ENCODE results near the gene SMIM5.

The SMIM5 gene

DNA sequence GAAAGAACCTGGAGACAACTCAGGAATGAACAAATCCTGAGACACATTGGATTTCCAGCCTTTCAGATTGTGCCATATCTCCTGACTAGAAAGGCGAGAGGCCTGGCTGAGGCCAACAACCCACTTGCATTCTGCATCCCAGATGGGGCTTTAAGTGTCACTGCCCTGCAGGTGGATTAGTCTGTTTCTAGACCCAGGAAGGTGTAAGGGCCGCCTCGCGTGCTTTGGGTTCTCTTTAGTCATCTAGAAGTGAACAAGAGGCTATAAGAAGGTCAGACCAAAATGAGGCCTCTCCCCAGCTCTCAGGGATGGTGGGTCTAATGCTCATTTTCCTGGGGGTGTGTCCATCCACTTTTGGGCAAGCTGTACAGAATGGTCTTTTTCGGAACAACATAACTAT lies 38.8 kb downstream of the SMIM5 start:
- DNase-seq, result no peak

DNA sequence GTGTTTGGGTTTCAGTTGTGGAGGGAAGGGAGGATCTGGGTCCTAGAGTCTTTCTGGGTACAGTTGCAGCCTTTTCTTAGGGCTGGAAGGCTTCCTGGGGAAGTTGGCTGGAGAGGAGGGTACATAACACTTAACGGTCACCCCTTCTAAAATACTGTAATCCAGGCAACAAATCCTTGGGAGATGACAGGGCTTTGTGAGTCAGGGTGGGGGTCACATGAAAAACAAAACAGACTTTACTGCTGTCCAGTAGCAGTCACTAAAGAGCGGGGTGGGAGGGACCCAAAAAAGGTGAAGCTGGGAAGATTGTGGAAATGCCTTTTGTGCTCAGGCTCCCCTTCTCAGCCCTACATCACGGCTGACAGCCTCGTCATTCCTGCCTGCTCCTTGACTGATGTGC lies 40.3 kb downstream of the SMIM5 start:
- DNase-seq, result no peak

DNA sequence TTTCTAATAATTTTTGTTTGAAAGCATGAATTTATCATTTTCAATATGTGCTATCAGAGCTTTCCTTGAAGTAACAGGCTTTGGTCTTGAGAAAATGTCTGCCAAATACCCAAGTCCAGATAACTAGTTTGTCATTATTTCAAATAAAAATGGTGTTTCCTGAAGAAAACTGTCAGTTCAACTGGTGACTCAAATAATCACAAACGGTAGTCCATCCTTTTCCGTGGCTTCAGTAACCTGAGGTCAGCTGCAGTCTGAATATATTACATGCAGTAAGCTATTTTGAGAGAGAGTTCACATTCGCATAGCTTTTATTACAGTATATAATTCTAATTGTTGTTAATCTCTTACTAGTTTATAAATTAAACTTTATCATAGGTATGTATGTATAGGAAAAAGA lies 43.2 kb downstream of the SMIM5 start:
- DNase-seq, result no peak

DNA sequence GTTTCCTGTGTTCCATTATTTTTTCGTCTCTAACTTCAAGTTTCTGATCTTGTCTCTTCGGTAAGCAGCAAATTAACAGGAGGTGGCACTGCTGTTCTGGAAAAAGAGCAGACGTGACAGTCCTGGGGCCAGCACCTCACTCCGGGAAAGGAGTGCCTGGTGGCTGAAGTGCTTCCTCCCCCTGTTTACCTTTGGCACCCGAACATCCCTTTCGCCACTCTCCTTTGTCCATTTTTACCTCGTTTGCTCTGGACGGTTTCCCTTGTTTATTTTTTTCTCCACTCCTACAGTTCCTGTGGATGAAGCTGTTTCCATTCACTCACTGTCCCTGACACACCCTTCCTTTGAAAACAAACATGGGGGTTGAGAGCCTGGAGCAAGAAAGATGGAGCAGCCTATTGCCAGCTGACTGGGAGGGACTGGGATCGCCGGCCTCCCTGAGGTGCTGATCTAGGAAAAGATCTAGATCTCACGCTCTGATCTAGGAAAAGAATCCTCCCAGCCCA lies 46.5 kb downstream of the SMIM5 start:
- peak; percentile 71 for DNase-seq

DNA sequence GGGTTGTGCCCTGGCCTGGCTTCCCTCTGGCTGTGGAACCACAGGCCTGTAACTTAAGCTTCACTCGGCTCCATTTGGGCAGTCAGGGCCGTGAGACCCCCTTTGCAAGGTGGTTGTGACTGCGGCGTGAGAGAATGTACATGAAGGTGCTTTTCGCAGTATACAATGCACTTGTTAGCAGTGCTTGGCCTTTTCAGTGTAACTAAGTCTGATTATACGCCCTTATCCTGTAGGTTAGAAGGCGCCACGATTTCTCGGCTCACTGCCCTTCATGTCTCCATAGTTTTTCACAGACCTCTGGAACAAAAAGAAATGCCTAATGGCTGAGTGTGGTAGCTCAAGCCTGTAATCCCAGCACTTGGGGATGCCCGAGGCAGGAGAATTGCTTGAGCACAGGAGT lies 47.2 kb downstream of the SMIM5 start:
- DNase-seq, result peak; percentile 54

DNA sequence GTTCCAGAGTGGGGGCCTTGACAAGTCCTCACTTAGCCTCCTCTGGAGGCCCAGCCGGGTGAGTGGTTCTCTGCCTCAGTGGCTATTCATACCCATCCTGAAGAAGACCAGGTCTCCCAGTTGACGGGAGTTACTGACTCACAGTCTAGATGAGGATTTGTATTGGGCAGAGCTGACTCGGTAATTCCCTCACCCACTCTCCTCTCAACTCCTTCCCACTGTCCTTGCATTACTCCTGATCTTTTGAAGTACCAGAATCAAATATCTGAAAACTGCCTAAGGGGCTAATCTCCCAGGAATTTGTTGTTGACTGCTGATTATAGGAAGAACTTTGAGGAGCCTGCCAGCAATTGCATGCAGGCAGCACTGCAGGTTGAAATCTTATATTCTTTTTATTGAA lies 48.1 kb downstream of the SMIM5 start:
- peak; percentile 82 for DNase-seq

DNA sequence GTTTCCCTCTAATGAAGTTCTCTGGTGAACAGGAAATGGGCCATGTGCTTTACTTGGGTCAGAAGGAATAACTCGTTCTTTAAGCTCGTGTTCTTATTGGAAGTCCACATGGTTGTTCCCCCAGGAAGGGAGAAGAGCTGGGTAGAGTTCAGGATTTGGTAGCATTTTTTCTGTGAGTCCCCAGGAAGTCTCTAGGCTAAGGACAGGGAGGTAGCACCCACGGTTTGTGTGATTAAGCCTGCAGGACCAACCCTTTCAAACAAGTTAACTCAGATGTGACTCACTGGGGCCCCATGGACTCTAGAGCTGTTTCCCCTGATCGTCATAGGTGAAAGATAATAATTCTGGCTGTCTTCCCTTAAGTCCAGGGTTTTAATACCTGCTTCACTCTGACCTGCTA lies 50.3 kb downstream of the SMIM5 start:
- peak; percentile 55 for DNase-seq

DNA sequence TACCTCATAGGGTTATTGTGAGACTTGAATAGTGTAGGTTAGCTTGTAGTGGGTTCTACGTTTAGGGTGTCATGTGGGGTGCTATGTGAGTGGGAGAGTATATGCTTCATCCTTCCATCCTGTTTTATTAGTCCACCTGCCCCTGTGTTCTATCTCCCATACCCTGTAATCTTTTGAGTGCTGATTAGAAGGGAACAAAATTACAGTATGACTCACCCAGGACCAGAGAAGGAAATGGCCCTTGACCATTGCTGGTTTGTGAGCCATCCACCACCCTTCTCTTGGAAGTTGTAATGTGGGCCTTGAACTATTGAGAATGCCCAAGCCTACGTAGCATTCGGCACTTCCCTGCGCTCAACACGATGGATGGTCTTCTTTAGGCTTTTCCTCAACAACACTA lies 51.0 kb downstream of the SMIM5 start:
- DNase-seq, result no peak

DNA sequence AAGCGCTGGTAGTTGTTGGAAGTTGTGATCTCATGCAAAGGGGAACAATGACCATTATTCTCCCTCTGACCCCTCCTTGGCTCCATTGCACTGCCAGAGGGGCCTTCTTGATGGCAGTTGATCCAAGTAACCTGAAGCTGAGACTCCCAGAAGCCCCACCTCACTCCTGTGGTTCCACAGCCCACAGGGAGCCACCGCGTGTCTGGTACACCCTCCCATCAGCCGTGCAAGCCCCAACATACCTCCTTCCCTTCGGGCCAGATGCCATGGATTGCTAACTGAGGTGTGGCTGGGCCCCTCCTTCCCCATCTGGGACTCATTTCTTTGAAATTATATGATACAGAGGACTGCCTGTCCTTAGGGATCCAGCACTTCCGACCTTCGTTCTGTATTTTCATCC lies 51.7 kb downstream of the SMIM5 start:
- peak; percentile 80 for DNase-seq

DNA sequence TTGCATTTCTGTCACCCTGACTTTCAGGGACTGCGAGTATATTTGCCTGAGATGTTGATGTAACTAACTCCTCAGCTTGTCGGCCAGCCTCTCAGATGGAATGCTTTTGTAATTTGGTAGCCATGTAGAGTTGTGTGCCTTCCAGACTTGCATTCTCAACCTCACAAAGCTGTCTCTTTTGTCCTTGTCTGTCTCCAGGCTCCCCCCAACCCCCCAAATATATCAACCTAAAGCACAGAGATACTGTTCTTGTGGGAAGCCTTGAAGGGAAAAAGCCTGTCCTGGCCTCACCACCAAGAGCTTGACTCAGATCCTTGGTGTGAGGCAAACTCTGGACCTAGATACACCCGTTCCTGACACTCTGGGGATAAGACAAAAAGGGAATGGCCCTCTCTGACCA lies 52.3 kb downstream of the SMIM5 start:
- DNase-seq, result peak; percentile 57

DNA sequence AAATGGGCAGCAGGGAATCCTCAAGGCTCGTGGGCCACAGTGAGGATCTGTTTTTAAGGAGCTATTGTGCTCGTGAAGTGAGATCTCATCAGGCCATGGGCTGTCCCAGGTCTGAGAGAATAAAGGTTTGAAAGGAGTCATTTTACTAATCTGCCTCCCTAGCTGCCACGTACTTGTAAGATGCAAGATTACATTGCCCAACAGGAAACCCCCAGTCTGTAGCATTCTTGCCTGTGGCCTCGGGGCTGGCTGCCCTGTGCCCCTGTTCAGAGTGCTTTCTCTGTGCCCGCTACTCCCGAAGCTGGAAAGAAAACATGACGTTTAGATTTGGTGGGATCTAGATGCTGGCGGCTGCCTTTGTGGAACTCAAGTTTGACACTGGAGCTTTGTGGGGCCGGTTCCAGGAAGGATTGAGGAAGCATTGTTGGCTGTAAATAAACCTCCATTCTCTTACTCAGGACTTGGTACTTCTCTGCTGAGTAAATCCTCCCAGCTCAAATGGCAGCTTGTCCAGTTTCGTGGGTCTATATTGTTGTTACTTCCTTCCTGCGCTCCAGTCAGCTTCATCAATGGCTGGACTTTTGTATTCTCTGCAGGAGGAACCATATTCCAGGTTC lies 55.1 kb downstream of the SMIM5 start:
- DNase-seq, result no peak

DNA sequence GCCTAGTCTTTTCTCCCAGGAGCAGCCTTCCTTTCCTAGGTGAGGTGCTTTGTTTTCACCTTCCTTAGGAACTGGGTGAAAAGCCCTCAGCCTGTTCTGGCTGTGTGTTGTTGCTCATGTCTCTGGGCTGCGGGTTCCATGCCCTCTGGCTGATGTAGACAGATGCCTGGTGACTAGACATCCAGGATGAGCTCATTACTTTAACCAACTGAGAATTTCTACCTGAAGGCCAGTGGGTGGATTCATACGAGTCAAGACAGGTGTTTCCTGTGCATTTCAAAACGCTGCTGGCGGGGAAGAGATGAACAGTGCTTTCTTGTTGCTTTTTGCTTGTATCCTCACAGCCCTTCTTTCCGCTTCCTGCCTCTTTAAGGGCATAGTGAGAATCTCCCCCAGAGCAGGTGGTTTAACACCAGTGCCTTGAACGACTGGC lies 56.2 kb downstream of the SMIM5 start:
- peak; percentile 97 for DNase-seq

Data from islet precursor cell (in vitro differentiated cells).